ENCODE measurements around the gene NOP9. TPM values are rescaled to one million over a fixed set of nuclear protein-coding genes. Genes with fewer than 3 reads are reported as not detected.

The NOP9 gene
- total and polyA plus RNA-seq, 9 of the 15 experiments (the other 6 are each of a cell fraction or from before 2014, with no cell fraction given): 1.0 to 27.9 (median 15.1) TPM

- TF ChIP-seq ZNF609 (CRISPR knock-in tag; IDR thresholded peaks at IDR 0.05; ENCODE audit: borderline replicate concordance) (no peak), SUPT5H (IDR thresholded peaks at IDR 0.05) (no peak), ZFX (CRISPR knock-in tag; IDR thresholded peaks at IDR 0.05) (peak; percentile 96), CTBP1 (IDR thresholded peaks at IDR 0.05; ENCODE audit: borderline replicate concordance) (peak; percentile 51; the same call in 1 of the 2 replicates), ZNF431 (CRISPR knock-in tag; IDR thresholded peaks at IDR 0.05) (peak; percentile 79; the same call in 1 of the 2 replicates), NRF1 (conservative IDR thresholded peaks at IDR 0.05 in 1 of 2, IDR thresholded peaks at IDR 0.05 in 1 of 2) (no peak), HMG20B (CRISPR knock-in tag; IDR thresholded peaks at IDR 0.05) (no peak), SRSF1 (IDR thresholded peaks at IDR 0.05; ENCODE audit: low read depth, low read length) (no peak), E2F1 (CRISPR knock-in tag; IDR thresholded peaks at IDR 0.05) (no peak), KLF1 (tag; IDR thresholded peaks at IDR 0.05) (peak; percentile 50; the same call in 1 of the 2 replicates), ZNF282 (CRISPR knock-in tag; IDR thresholded peaks at IDR 0.05) (0 out of 2 replicates have a peak, but pooled peaks have one; percentile 52), CGGBP1 (CRISPR knock-in tag; IDR thresholded peaks at IDR 0.05) (no peak), TCFL5 (CRISPR knock-in tag; conservative IDR thresholded peaks at IDR 0.05) (no peak), ZBTB33 (CRISPR knock-in tag; IDR thresholded peaks at IDR 0.05) (peak; percentile 99), ELF1 (tag; IDR thresholded peaks at IDR 0.05) (peak; percentile 23; the same call in 1 of the 2 replicates), MAFG (tag; conservative IDR thresholded peaks at IDR 0.05) (peak; percentile 58), ZNF583 (CRISPR knock-in tag; IDR thresholded peaks at IDR 0.05) (peak; percentile 85), NELFE (IDR thresholded peaks at IDR 0.05; ENCODE audit: insufficient read depth, insufficient read length) (no peak), ZSCAN32 (CRISPR knock-in tag; IDR thresholded peaks at IDR 0.05) (no peak), NFE2 (IDR thresholded peaks at IDR 0.05; ENCODE audit: low read depth) (0 out of 2 replicates have a peak, but pooled peaks have one; percentile 15), ATF1 (CRISPR knock-in tag; IDR thresholded peaks at IDR 0.05) (no peak), ATF1 (tag; IDR thresholded peaks at IDR 0.05) (peak; percentile 46)
Observed at GRCh38 chr14:24315807-24316596, 16.4 kb downstream of the NOP9 start (continued).
